K562 (cell line): Measurements from ENCODE around the gene PTPN14. TPM values are rescaled to one million over a fixed set of nuclear protein-coding genes. Genes with fewer than 3 reads are reported as not detected.

Experiments
- ATAC-seq: fragments of 200-7000 bp; cut with Tn5 transposase; 3 replicates; pipeline ENCODE4 v1.9.1; 2020; ENCODE audit warnings: moderate library complexity
- BruUV-seq: library from RNA; stranded (reverse); fragments of 400-500 nt; replicated peaks from 2 replicates; lab custom pipeline; 2021; lab: Mats Ljungman, UMichigan
- CTCF ChIA-PET: fragments of 300-600 bp; formaldehyde crosslinking; extraction: SDS; loops from one replicate; lab custom pipeline; 2021; ENCODE audit warnings: low intra/inter-chr PET ratio; lab: Yijun Ruan, JAX
- POLR2A ChIA-PET: fragments of 300-600, 350-650 bp; sonication (Branson Sonifier 250); formaldehyde crosslinking; extraction: SDS; loops from one replicate; lab custom pipeline; 2021; ENCODE audit warnings: antibody characterized with exemption, inconsistent platforms; lab: Yijun Ruan, JAX
- DNase-seq, 4 experiments: peaks; one replicate each; pipeline versions ENCODE4 v3.0.0 to v3.0.0-alpha.2; 2011 to 2018; ENCODE audit warnings: low spot score in 3 of 4, mixed read lengths in 3 of 4; ENCODE audit errors: extremely low read depth in 1 of 4
- FAIRE-seq: peaks from 2 replicates; lab custom pipeline; 2011; peaks lifted over from hg19 to GRCh38; lab: Jason Lieb, UNC
- H2AFZ ChIP-seq: 2 replicates; pipeline ENCODE4 v1.6.0; 2011; ENCODE audit warnings: low read depth, low read length, control low read depth, inconsistent platforms
- H3K27ac ChIP-seq: fragments of 200-600 bp; 3 replicates; pipeline ENCODE4 v1.8.0; 2011; ENCODE audit warnings: low read depth, mild to moderate bottlenecking, control low read depth, inconsistent platforms, low read length, moderate library complexity, mixed read lengths; ENCODE audit errors: extremely low read depth
- H3K27me3 ChIP-seq, 2 experiments: fragments of 300-600 bp in 1 of 2; 2 replicates in 1 of 2; 3 replicates in 1 of 2; pipeline versions ENCODE4 v1.6.0 to v1.8.0; 2011; ENCODE audit warnings: inconsistent platforms in 2 of 2, low read length in 2 of 2, mild to moderate bottlenecking in 1 of 2, mixed read lengths in 1 of 2, moderate library complexity in 1 of 2; ENCODE audit not compliant: control insufficient read depth in 2 of 2, insufficient read depth in 2 of 2
- H3K36me3 ChIP-seq: fragments of 300-600 bp; 3 replicates; pipeline ENCODE4 v1.8.0; 2011; ENCODE audit warnings: mild to moderate bottlenecking, low read length, inconsistent platforms; ENCODE audit not compliant: control insufficient read depth, insufficient read depth
- H3K4me1 ChIP-seq, 2 experiments: fragments of 200-600 bp in 1 of 2; replicated peaks in 1 of 2; 2 replicates in 1 of 2; 3 replicates in 1 of 2; pipeline versions ENCODE4 v1.5.1 to v1.8.0; 2011; ENCODE audit warnings: inconsistent platforms in 2 of 2, low read length in 2 of 2, mild to moderate bottlenecking in 1 of 2, mixed read lengths in 1 of 2, moderate library complexity in 1 of 2; ENCODE audit not compliant: control insufficient read depth in 2 of 2, insufficient read depth in 2 of 2
- H3K4me2 ChIP-seq: 2 replicates; pipeline ENCODE4 v1.6.1; 2011; ENCODE audit warnings: low read length, control low read depth, inconsistent platforms, mixed read lengths; ENCODE audit not compliant: insufficient read depth
- H3K4me3 ChIP-seq: fragments of 200-600 bp; sonication (generic), shearing (Covaris generic); 2 replicates; pipeline ENCODE4 v1.5.1; 2016; ENCODE audit warnings: control low read depth, inconsistent platforms
- H3K79me2 ChIP-seq: fragments of 200-600 bp; 3 replicates; pipeline ENCODE4 v1.8.0; 2011; ENCODE audit warnings: low read length, inconsistent platforms; ENCODE audit not compliant: control insufficient read depth, insufficient read depth
- H3K9ac ChIP-seq, 2 experiments: 2 replicates each; pipeline versions ENCODE4 v1.6.0 to v1.6.1; 2011; ENCODE audit warnings: low read depth in 2 of 2, low read length in 2 of 2, control low read depth in 1 of 2, inconsistent platforms in 1 of 2, mild to moderate bottlenecking in 1 of 2, mixed read lengths in 1 of 2; ENCODE audit not compliant: insufficient read depth in 1 of 2
- H3K9me1 ChIP-seq: one replicate; pipeline ENCODE4 v1.6.0; 2011; ENCODE audit warnings: inconsistent platforms, mild to moderate bottlenecking, low read length, moderate library complexity; ENCODE audit not compliant: control insufficient read depth, insufficient read depth
- H3K9me3 ChIP-seq: replicated peaks from 2 replicates; pipeline ENCODE4 v1.5.1; 2011; ENCODE audit warnings: low read depth, low read length, inconsistent platforms; ENCODE audit not compliant: control insufficient read depth, insufficient read depth
- H4K20me1 ChIP-seq: replicated peaks from 2 replicates; pipeline ENCODE4 v1.6.1; 2011; ENCODE audit warnings: low read length, inconsistent platforms, mixed read lengths; ENCODE audit not compliant: control insufficient read depth, insufficient read depth
- CXXC5 ChIP-seq: fragments of 250-450 bp; sonication (Bioruptor Pico); IDR thresholded peaks from 2 replicates; pipeline ENCODE4 v1.8.0; 2022; ENCODE audit warnings: inconsistent platforms, mild to moderate bottlenecking, moderate library complexity
- E2F3 ChIP-seq: fragments of 250-450 bp; sonication (Bioruptor Pico); IDR thresholded peaks from 2 replicates; pipeline ENCODE4 v1.4.0; 2020; ENCODE audit warnings: mild to moderate bottlenecking
- RBM17 ChIP-seq: fragments of 200-400 bp; formaldehyde crosslinking; IDR thresholded peaks from 2 replicates; pipeline ENCODE4 v1.6.1; 2017; ENCODE audit warnings: low read depth, mild to moderate bottlenecking, low read length, borderline replicate concordance
- ZBTB40 ChIP-seq, 2 experiments: fragments of 450-650 bp in 1 of 2; sonication (generic) in 1 of 2; formaldehyde crosslinking in 1 of 2; IDR thresholded peaks; 2 replicates each; pipeline versions ENCODE4 v1.7.1 to v1.9.0; 2016 to 2022; ENCODE audit warnings: inconsistent platforms in 1 of 2, mild to moderate bottlenecking in 1 of 2, missing genetic modification reagents in 1 of 2
- ZBTB8A ChIP-seq: fragments of 450-650 bp; IDR thresholded peaks from 2 replicates; pipeline ENCODE4 v1.6.1; 2018; ENCODE audit warnings: mild to moderate bottlenecking, moderate library complexity; ENCODE audit not compliant: partially characterized antibody
- ZNF224 ChIP-seq: sonication (generic); formaldehyde crosslinking; IDR thresholded peaks from 2 replicates; pipeline ENCODE4 v1.8.0; 2022; ENCODE audit warnings: mild to moderate bottlenecking, missing genetic modification reagents
- ZNF668 ChIP-seq: fragments of 250-450 bp; sonication (Bioruptor Pico); IDR thresholded peaks from 2 replicates; pipeline ENCODE4 v1.8.0; 2022; ENCODE audit warnings: mild to moderate bottlenecking, inconsistent platforms
- WGBS: fragments of 100-300 bp; shearing (Covaris generic); methylation state at CpG from one replicate; pipeline ENCODE4 v1.1.6; 2016; ENCODE audit warnings: low coverage, mixed read lengths; ENCODE audit not compliant: insufficient coverage; ENCODE audit errors: missing lambda C conversion rate; 5-methylcytosine and 5-hydroxymethylcytosine counted together
- in situ Hi-C: fragments of 300-500 bp; cut with MboI; formaldehyde crosslinking; loops from 4 replicates; pipeline ENCODE4 v1.15.0; 2018; ENCODE audit warnings: inconsistent platforms, mixed read lengths
- intact Hi-C: fragments of 100-400 bp; cut with micrococcal nuclease; formaldehyde crosslinking; loops from 2 replicates; pipeline ENCODE4 v1.14.2; 2022
- polyA plus RNA-seq, 8 experiments: library from polyadenylated mRNA; depleted of rRNA in 4 of 8; stranded (reverse) in 5 of 8; unstranded in 3 of 8; fragments of >200 nt; fragmentation: Nextera tagmentation in 2 of 8; fragmentation: Illumina TruSeq in 1 of 8; extraction: Ambion mirVana in 2 of 8; extraction: Trizol in 1 of 8; gene quantifications; 2 replicates each; pipeline versions ENCODE4 v1.2.1 to v1.2.3, GENCODE V29; 2011 to 2014; ENCODE audit warnings: inconsistent platforms in 1 of 8, missing spikeins in 1 of 8
- total RNA-seq, 7 experiments: library from RNA; depleted of rRNA in 6 of 7; stranded (reverse); fragments of >200 nt in 6 of 7; fragmentation: Illumina TruSeq in 2 of 7; extraction: Trizol in 2 of 7; gene quantifications; 2 replicates each; pipeline versions ENCODE4 v1.2.1 to v1.2.3, GENCODE V29; 2011 to 2021; ENCODE audit warnings: low replicate concordance in 1 of 7
- TF ChIP-seq, protein P1 (sequence below): fragments of 450-650 bp; formaldehyde crosslinking; IDR thresholded peaks from 2 replicates; pipeline ENCODE4 v1.4.0; 2022; ENCODE audit warnings: missing genetic modification characterization
- TF ChIP-seq, protein P2 (sequence below): fragments of 450-650 bp; formaldehyde crosslinking; conservative IDR thresholded peaks from 2 replicates; pipeline ENCODE4 v1.4.0; 2022; ENCODE audit warnings: mild to moderate bottlenecking, missing genetic modification characterization

PTPN14 gene
- total and polyA plus RNA-seq, 9 of the 15 experiments (the other 6 are each of a cell fraction or from before 2014, with no cell fraction given) = 0.01 to 0.29 (median 0.04) TPM; not detected in 6

DNA sequence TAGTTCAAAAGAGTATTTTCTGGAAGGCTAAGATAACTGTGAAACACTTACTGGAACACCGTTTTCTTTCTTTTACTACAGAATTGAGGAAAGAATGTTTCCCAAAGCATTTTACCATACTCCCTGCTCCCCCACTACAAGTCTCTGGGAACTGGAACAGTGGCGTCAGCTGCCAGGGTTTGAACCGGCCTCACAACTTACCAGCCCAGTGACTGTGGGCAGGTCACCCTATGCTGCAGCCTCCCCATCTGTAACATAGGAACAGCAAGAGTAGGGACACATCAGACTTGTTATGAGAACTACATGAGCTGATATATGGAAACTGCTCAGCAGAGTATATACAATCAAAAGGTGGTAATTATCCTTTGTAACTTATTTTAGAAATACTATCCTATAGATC lies 91.5 kb downstream of the PTPN14 start:
- in situ Hi-C loops = no loop called here
- peaks cover 0 to 10% of the 10 kb centered on the region in 2 experiments; a peak in 2 of 5 replicates for H3K27me3 ChIP-seq
- FAIRE-seq (no peak), DNase-seq (no peak), ATAC-seq (no peak)
- no peak overlapping the region for H3K4me2 ChIP-seq
- H3K79me2 ChIP-seq = no peaks in the 10 kb centered on the region
- WGBS = 1% methylated on average over 3 of the region's 3 CpGs
- H3K4me3 ChIP-seq = no peak overlapping the region
- no peaks in the 10 kb centered on the region for H3K9me3 ChIP-seq
- no peak overlapping the region for H3K9ac ChIP-seq
- no peaks in the 10 kb centered on the region for H3K9me1 ChIP-seq
- POLR2A ChIA-PET = no interaction called here
- H3K36me3 ChIP-seq = no peaks in the 10 kb centered on the region
- H4K20me1 ChIP-seq = no peaks in the 10 kb centered on the region
- no peak overlapping the region for H2AFZ ChIP-seq
- no peak overlapping the region for H3K27ac ChIP-seq
- CTCF ChIA-PET = no interaction called here
- no TSS peak for BruUV-seq
- peaks cover 0 to 4% of the 10 kb centered on the region in 2 experiments; a peak in 4 of 5 replicates for H3K4me1 ChIP-seq
- intact Hi-C loops = loop anchor here (10.0 kb wide), 1 partner anchor 245 kb away; no protein-coding TSS in a partner anchor
- TF ChIP-seq, protein P1, sequence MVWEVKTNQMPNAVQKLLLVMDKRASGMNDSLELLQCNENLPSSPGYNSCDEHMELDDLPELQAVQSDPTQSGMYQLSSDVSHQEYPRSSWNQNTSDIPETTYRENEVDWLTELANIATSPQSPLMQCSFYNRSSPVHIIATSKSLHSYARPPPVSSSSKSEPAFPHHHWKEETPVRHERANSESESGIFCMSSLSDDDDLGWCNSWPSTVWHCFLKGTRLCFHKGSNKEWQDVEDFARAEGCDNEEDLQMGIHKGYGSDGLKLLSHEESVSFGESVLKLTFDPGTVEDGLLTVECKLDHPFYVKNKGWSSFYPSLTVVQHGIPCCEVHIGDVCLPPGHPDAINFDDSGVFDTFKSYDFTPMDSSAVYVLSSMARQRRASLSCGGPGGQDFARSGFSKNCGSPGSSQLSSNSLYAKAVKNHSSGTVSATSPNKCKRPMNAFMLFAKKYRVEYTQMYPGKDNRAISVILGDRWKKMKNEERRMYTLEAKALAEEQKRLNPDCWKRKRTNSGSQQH (CRISPR knock-in tag) = no peak
- TF ChIP-seq, protein P2, sequence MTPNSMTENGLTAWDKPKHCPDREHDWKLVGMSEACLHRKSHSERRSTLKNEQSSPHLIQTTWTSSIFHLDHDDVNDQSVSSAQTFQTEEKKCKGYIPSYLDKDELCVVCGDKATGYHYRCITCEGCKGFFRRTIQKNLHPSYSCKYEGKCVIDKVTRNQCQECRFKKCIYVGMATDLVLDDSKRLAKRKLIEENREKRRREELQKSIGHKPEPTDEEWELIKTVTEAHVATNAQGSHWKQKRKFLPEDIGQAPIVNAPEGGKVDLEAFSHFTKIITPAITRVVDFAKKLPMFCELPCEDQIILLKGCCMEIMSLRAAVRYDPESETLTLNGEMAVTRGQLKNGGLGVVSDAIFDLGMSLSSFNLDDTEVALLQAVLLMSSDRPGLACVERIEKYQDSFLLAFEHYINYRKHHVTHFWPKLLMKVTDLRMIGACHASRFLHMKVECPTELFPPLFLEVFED (CRISPR knock-in tag) = no peak
- TF ChIP-seq ZBTB8A (no peak), RBM17 (no peak), ZBTB40 (IDR thresholded peaks at IDR 0.05) (no peak), ZBTB40 (CRISPR knock-in tag; IDR thresholded peaks at IDR 0.05) (no peak), ZNF224 (CRISPR knock-in tag) (no peak), CXXC5 (CRISPR knock-in tag) (no peak), E2F3 (CRISPR knock-in tag) (no peak), ZNF668 (CRISPR knock-in tag) (no peak)
